Transverse colon (tissue), 4 donors: ENCODE results near the gene DCAF8. TPM values are rescaled to one million over a fixed set of nuclear protein-coding genes. Genes with fewer than 3 reads are reported as not detected.

Source experiments
- DNase-seq: peaks from one replicate; pipeline ENCODE4 v3.0.0-alpha.2; 2019
- H3K27ac ChIP-seq, 4 donors: fragments of 200-600 bp; sonication (generic); 2 replicates each; pipeline ENCODE4 v1.5.1; 2016 to 2018; ENCODE audit warnings: inconsistent platforms in 4 of 4
- H3K27me3 ChIP-seq: fragments of 200-600 bp; sonication (generic); 2 replicates; pipeline ENCODE4 v1.5.1; 2017; ENCODE audit warnings: inconsistent platforms
- H3K36me3 ChIP-seq, 4 donors: fragments of 200-600 bp; sonication (generic); 2 replicates each; pipeline ENCODE4 v1.5.1; 2017 to 2019; ENCODE audit warnings: inconsistent platforms in 4 of 4
- H3K4me1 ChIP-seq, 4 donors: fragments of 200-600 bp; sonication (generic); 2 replicates each; pipeline ENCODE4 v1.5.1; 2017 to 2020; ENCODE audit warnings: inconsistent platforms in 4 of 4
- H3K4me3 ChIP-seq, 4 donors: fragments of 200-600 bp; sonication (generic); 1 replicate in 1 of 4; 2 replicates in 3 of 4; pipeline versions ENCODE4 v1.5.1 to v1.6.1; 2017 to 2019; ENCODE audit warnings: inconsistent platforms in 4 of 4
- H3K9me3 ChIP-seq, 2 donors: fragments of 200-600 bp; sonication (generic); 2 replicates each; pipeline ENCODE4 v1.5.1; 2017 to 2019; ENCODE audit warnings: inconsistent platforms in 2 of 2
- EP300 ChIP-seq: sonication (generic); formaldehyde crosslinking; IDR thresholded peaks from one replicate; pipeline ENCODE4 v1.6.1; 2017; ENCODE audit warnings: antibody characterized with exemption, low read depth
- POLR2A ChIP-seq: fragments of 450-650 bp; IDR thresholded peaks from one replicate; pipeline ENCODE4 v1.6.1; 2016; ENCODE audit warnings: antibody characterized with exemption, mild to moderate bottlenecking, moderate library complexity
- POLR2AphosphoS5 ChIP-seq, 3 donors: sonication (generic); formaldehyde crosslinking; IDR thresholded peaks; one replicate each; pipeline ENCODE4 v1.6.1; 2016; ENCODE audit warnings: antibody characterized with exemption in 3 of 3
- WGBS, 2 donors: methylation state at CpG; one replicate each; pipeline ENCODE4 v1.1.5; 2018; ENCODE audit warnings: low coverage in 1 of 2; 5-methylcytosine and 5-hydroxymethylcytosine counted together
- in situ Hi-C, 4 donors: fragments of 200-750 bp; cut with MboI; loops; one replicate each; pipeline versions ENCODE4 v1.15.0 to v1.15.1; 2017; ENCODE audit warnings: low sequenced_read_pairs in 3 of 4, low pct_ligation_motif_present in 1 of 4, low pct_unique_long_range_greater_than_20kb in 1 of 4
- intact Hi-C: fragments of 100-400 bp; cut with DNase I; formaldehyde crosslinking; loops from one replicate; pipeline ENCODE4 v1.15.1; 2023; ENCODE audit warnings: low total_unique reads
- total RNA-seq, 4 donors: library from RNA; depleted of rRNA; stranded (reverse); fragments of >200 nt; gene quantifications; one replicate each; pipeline ENCODE4 v1.1.0, GENCODE V29; 2016
- TF ChIP-seq, protein P1 (sequence below), 5 experiments: fragments of 200-600 bp in 3 of 5; fragments of 450-650 bp in 2 of 5; sonication (generic) in 3 of 5; IDR thresholded peaks; 1 replicate in 2 of 5; 2 replicates in 3 of 5; pipeline ENCODE4 v1.5.1; 2016 to 2017; ENCODE audit warnings: antibody characterized with exemption in 5 of 5, inconsistent platforms in 3 of 5, mild to moderate bottlenecking in 2 of 5, moderate library complexity in 1 of 5

DCAF8 gene
- total RNA-seq, 4 donors from 2014 or later, result 128 to 279 (median 137) TPM

DNA sequence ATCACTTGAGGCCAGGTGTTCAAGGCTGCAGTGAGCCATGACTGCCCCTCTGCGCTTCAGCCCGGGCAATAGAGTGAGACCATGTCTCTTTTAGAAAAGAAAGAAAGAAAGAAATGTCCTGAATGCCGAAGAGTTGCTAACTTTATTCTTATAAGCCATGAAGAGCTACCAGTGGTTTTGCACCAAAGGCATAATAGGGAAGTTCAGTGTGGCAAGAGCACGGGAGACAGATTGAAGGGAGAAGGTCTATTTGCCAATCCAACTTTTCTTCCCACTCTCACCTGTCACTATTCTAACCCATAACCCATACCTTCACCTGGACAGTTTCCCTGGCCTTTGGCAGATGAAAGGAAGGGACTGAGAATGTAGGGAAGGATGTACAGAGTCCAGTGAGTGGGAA is 61.6 kb downstream of the DCAF8 start:
- no peak for DNase-seq
- TF ChIP-seq, protein P1, sequence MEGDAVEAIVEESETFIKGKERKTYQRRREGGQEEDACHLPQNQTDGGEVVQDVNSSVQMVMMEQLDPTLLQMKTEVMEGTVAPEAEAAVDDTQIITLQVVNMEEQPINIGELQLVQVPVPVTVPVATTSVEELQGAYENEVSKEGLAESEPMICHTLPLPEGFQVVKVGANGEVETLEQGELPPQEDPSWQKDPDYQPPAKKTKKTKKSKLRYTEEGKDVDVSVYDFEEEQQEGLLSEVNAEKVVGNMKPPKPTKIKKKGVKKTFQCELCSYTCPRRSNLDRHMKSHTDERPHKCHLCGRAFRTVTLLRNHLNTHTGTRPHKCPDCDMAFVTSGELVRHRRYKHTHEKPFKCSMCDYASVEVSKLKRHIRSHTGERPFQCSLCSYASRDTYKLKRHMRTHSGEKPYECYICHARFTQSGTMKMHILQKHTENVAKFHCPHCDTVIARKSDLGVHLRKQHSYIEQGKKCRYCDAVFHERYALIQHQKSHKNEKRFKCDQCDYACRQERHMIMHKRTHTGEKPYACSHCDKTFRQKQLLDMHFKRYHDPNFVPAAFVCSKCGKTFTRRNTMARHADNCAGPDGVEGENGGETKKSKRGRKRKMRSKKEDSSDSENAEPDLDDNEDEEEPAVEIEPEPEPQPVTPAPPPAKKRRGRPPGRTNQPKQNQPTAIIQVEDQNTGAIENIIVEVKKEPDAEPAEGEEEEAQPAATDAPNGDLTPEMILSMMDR (IDR thresholded peaks at IDR 0.05), result no peak
- no peak for TF ChIP-seq POLR2AphosphoS5 (IDR thresholded peaks at IDR 0.05)
- no peak for TF ChIP-seq POLR2A
- no peak for TF ChIP-seq EP300
- in situ Hi-C loops (no loop called here), intact Hi-C loops (no loop called here)
- H3K4me1 ChIP-seq, result peaks cover 0 to 8% (median 7%) of the 10 kb centered on the region in 4 donors
- no peaks in the 10 kb centered on the region for H3K9me3 ChIP-seq
- WGBS, 2 donors, result 77 to 88% methylated on average over 4 of the region's 4 CpGs
- H3K36me3 ChIP-seq, result no peaks in the 10 kb centered on the region
- no peak overlapping the region for H3K4me3 ChIP-seq
- no peak overlapping the region for H3K27ac ChIP-seq
- H3K27me3 ChIP-seq, result no peaks in the 10 kb centered on the region

DNA sequence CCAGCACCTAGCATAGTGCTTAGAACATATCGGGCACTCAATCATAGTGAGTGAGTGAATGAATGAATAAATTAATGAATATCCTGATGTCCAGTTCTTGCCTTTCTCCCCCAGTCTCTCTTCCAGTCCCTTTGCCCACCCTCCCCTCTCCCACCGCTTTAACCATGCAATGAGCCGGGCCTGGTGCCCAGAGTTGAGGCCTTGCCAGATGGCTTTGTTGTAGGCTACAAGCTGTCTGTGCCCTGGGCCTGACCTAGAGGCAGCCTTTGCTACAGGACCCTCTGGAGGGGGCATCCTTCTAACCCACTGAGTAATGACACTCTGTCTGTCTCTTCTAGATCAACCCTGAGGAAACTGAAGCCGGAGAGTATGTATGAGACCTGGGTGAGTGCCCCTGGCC is 65.1 kb downstream of the DCAF8 start:
- Histone ChIP-seq H3K9me3 (no peaks in the 10 kb centered on the region), H3K4me1 (peaks cover 4 to 7% (median 5%) of the 10 kb centered on the region in 4 donors), H3K36me3 (no peaks in the 10 kb centered on the region), H3K27me3 (no peaks in the 10 kb centered on the region), H3K27ac (no peak overlapping the region), H3K4me3 (no peak overlapping the region)
- no peak for DNase-seq
- TF ChIP-seq POLR2A (no peak), EP300 (no peak), POLR2AphosphoS5 (IDR thresholded peaks at IDR 0.05) (no peak)
- TF ChIP-seq, protein P1 (IDR thresholded peaks at IDR 0.05), result no peak
- in situ Hi-C loops, result loop anchor here in 3 of 4 donors (10.0 to 25.0 kb wide), 3 partner anchors 58 to 98 kb away; partner anchors contain the start of gene PEX19 (in 1 of the 3)
- WGBS, 2 donors, result 91% methylated on average over 4 of the region's 4 CpGs; no CpG with 5 or more reads in 1 of the 2 donors
- intact Hi-C loops, result loop anchor here (5.0 to 10.0 kb wide), 3 partner anchors 55 to 98 kb away; no protein-coding TSS in a partner anchor

DNA sequence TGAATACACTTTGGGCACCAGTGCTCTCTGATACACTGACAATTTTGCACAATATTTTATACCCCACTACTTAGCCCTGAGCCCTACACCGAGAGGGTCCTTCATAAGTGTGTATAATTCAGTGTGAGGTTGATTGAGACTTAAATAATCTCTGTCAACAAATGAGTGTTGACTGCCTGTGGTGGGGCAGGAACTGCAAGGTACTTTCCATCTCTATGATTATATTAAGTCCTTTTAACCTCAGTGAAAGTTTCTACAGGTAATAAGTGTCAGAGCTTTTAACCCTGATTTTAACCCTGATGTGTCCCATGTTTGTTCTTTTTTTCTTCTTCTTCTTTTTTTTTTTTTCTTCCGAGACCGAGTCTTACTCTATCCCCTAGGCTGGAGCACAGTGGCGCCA is 66.2 kb downstream of the DCAF8 start:
- no peak for DNase-seq
- TF ChIP-seq POLR2A (no peak), EP300 (no peak), POLR2AphosphoS5 (IDR thresholded peaks at IDR 0.05) (no peak)
- TF ChIP-seq, protein P1 (IDR thresholded peaks at IDR 0.05), result no peak
- Histone ChIP-seq H3K36me3 (no peaks in the 10 kb centered on the region), H3K4me1 (peaks cover 4 to 7% (median 5%) of the 10 kb centered on the region in 4 donors), H3K4me3 (no peak overlapping the region), H3K9me3 (no peaks in the 10 kb centered on the region), H3K27me3 (no peaks in the 10 kb centered on the region), H3K27ac (no peak overlapping the region)
- WGBS, 2 donors, result 74 to 87% methylated on average over 3 to 4 of the region's 4 CpGs
- in situ Hi-C loops (loop anchor here in 3 of 4 donors (10.0 to 25.0 kb wide), 3 partner anchors 59 to 99 kb away; partner anchors contain the start of gene PEX19 (in 1 of the 3)), intact Hi-C loops (loop anchor here (5.0 to 10.0 kb wide), 3 partner anchors 56 to 99 kb away; no protein-coding TSS in a partner anchor)

DNA sequence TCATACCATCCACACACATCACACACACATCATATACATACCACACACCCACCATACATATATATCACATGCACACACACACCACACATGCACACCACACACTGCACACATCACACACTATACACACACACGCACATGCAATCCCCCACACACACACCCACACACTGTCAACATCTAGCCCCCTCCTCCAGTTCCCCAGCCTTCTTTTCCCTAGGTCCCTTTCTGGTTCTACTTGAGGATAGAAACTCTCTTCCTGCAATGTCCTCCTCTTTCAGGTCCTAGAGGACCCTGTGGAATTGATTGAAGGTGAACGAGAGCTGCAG is 67.7 kb downstream of the DCAF8 start:
- no peaks in the 10 kb centered on the region for H3K36me3 ChIP-seq
- intact Hi-C loops (loop anchor here (5.0 to 10.0 kb wide), 3 partner anchors 58 to 100 kb away; no protein-coding TSS in a partner anchor), in situ Hi-C loops (loop anchor here (5.0 to 25.0 kb wide), 4 partner anchors 60 to 100 kb away; partner anchors contain the start of gene PEX19 (in 1 of the 4))
- no peaks in the 10 kb centered on the region for H3K27me3 ChIP-seq
- 78 to 82% methylated on average over 1 to 2 of the region's 2 CpGs for WGBS, 2 donors
- no peak overlapping the region for H3K27ac ChIP-seq
- peaks cover 5 to 13% (median 9%) of the 10 kb centered on the region in 4 donors for H3K4me1 ChIP-seq
- no peak overlapping the region for H3K4me3 ChIP-seq
- no peak for DNase-seq
- TF ChIP-seq POLR2A, result no peak
- no peaks in the 10 kb centered on the region for H3K9me3 ChIP-seq
